K562 (cell line): ENCODE results near the gene RPL35. TPM values are rescaled to one million over a fixed set of nuclear protein-coding genes. Genes with fewer than 3 reads are reported as not detected.
A peak's percentile ranks its signal among the peaks of the same experiment; 100 is the strongest.

Experiments used
- ATAC-seq: fragments of 200-7000 bp; cut with Tn5 transposase; 3 replicates; pipeline ENCODE4 v1.9.1; 2020; ENCODE audit warnings: moderate library complexity
- BruUV-seq: library from RNA; stranded (reverse); fragments of 400-500 nt; replicated peaks from 2 replicates; lab custom pipeline; 2021; lab: Mats Ljungman, UMichigan
- CTCF ChIA-PET: fragments of 300-600 bp; formaldehyde crosslinking; extraction: SDS; loops from one replicate; lab custom pipeline; 2021; ENCODE audit warnings: low intra/inter-chr PET ratio; lab: Yijun Ruan, JAX
- POLR2A ChIA-PET: fragments of 300-600, 350-650 bp; sonication (Branson Sonifier 250); formaldehyde crosslinking; extraction: SDS; loops from one replicate; lab custom pipeline; 2021; ENCODE audit warnings: antibody characterized with exemption, inconsistent platforms; lab: Yijun Ruan, JAX
- DNase-seq, 4 experiments: peaks; one replicate each; pipeline versions ENCODE4 v3.0.0 to v3.0.0-alpha.2; 2011 to 2018; ENCODE audit warnings: low spot score in 3 of 4, mixed read lengths in 3 of 4; ENCODE audit errors: extremely low read depth in 1 of 4
- FAIRE-seq: peaks from 2 replicates; lab custom pipeline; 2011; peaks lifted over from hg19 to GRCh38; lab: Jason Lieb, UNC
- H2AFZ ChIP-seq: 2 replicates; pipeline ENCODE4 v1.6.0; 2011; ENCODE audit warnings: low read depth, low read length, control low read depth, inconsistent platforms
- H3K27ac ChIP-seq: fragments of 200-600 bp; 3 replicates; pipeline ENCODE4 v1.8.0; 2011; ENCODE audit warnings: low read depth, mild to moderate bottlenecking, control low read depth, inconsistent platforms, low read length, moderate library complexity, mixed read lengths; ENCODE audit errors: extremely low read depth
- H3K27me3 ChIP-seq, 2 experiments: fragments of 300-600 bp in 1 of 2; 2 replicates in 1 of 2; 3 replicates in 1 of 2; pipeline versions ENCODE4 v1.6.0 to v1.8.0; 2011; ENCODE audit warnings: inconsistent platforms in 2 of 2, low read length in 2 of 2, mild to moderate bottlenecking in 1 of 2, mixed read lengths in 1 of 2, moderate library complexity in 1 of 2; ENCODE audit not compliant: control insufficient read depth in 2 of 2, insufficient read depth in 2 of 2
- H3K36me3 ChIP-seq: fragments of 300-600 bp; 3 replicates; pipeline ENCODE4 v1.8.0; 2011; ENCODE audit warnings: mild to moderate bottlenecking, low read length, inconsistent platforms; ENCODE audit not compliant: control insufficient read depth, insufficient read depth
- H3K4me1 ChIP-seq, 2 experiments: fragments of 200-600 bp in 1 of 2; replicated peaks in 1 of 2; 2 replicates in 1 of 2; 3 replicates in 1 of 2; pipeline versions ENCODE4 v1.5.1 to v1.8.0; 2011; ENCODE audit warnings: inconsistent platforms in 2 of 2, low read length in 2 of 2, mild to moderate bottlenecking in 1 of 2, mixed read lengths in 1 of 2, moderate library complexity in 1 of 2; ENCODE audit not compliant: control insufficient read depth in 2 of 2, insufficient read depth in 2 of 2
- H3K4me2 ChIP-seq: 2 replicates; pipeline ENCODE4 v1.6.1; 2011; ENCODE audit warnings: low read length, control low read depth, inconsistent platforms, mixed read lengths; ENCODE audit not compliant: insufficient read depth
- H3K4me3 ChIP-seq: fragments of 200-600 bp; sonication (generic), shearing (Covaris generic); 2 replicates; pipeline ENCODE4 v1.5.1; 2016; ENCODE audit warnings: control low read depth, inconsistent platforms
- H3K79me2 ChIP-seq: fragments of 200-600 bp; 3 replicates; pipeline ENCODE4 v1.8.0; 2011; ENCODE audit warnings: low read length, inconsistent platforms; ENCODE audit not compliant: control insufficient read depth, insufficient read depth
- H3K9ac ChIP-seq, 2 experiments: 2 replicates each; pipeline versions ENCODE4 v1.6.0 to v1.6.1; 2011; ENCODE audit warnings: low read depth in 2 of 2, low read length in 2 of 2, control low read depth in 1 of 2, inconsistent platforms in 1 of 2, mild to moderate bottlenecking in 1 of 2, mixed read lengths in 1 of 2; ENCODE audit not compliant: insufficient read depth in 1 of 2
- H3K9me1 ChIP-seq: one replicate; pipeline ENCODE4 v1.6.0; 2011; ENCODE audit warnings: inconsistent platforms, mild to moderate bottlenecking, low read length, moderate library complexity; ENCODE audit not compliant: control insufficient read depth, insufficient read depth
- H3K9me3 ChIP-seq: replicated peaks from 2 replicates; pipeline ENCODE4 v1.5.1; 2011; ENCODE audit warnings: low read depth, low read length, inconsistent platforms; ENCODE audit not compliant: control insufficient read depth, insufficient read depth
- H4K20me1 ChIP-seq: replicated peaks from 2 replicates; pipeline ENCODE4 v1.6.1; 2011; ENCODE audit warnings: low read length, inconsistent platforms, mixed read lengths; ENCODE audit not compliant: control insufficient read depth, insufficient read depth
- ATF7 ChIP-seq: fragments of 450-650 bp; IDR thresholded peaks from 2 replicates; pipeline ENCODE4 v1.7.1; 2014; ENCODE audit warnings: mild to moderate bottlenecking, moderate library complexity
- ETV6 ChIP-seq, 3 experiments: fragments of 150-350 bp in 1 of 3; sonication (generic) in 1 of 3; formaldehyde crosslinking in 1 of 3; IDR thresholded peaks; 2 replicates each; pipeline versions ENCODE4 v1.6.1 to v1.8.0; 2014 to 2022; ENCODE audit warnings: borderline replicate concordance in 2 of 3, low read depth in 2 of 3, antibody characterized with exemption in 1 of 3, low read length in 1 of 3, mild to moderate bottlenecking in 1 of 3, missing genetic modification reagents in 1 of 3
- FIP1L1 ChIP-seq: fragments of 200-400 bp; formaldehyde crosslinking; IDR thresholded peaks from 2 replicates; pipeline ENCODE4 v1.6.1; 2018; ENCODE audit warnings: mild to moderate bottlenecking, low read depth, low read length; ENCODE audit not compliant: poor library complexity, severe bottlenecking
- FOXP4 ChIP-seq: sonication (generic); formaldehyde crosslinking; IDR thresholded peaks from 2 replicates; pipeline ENCODE4 v1.8.0; 2022; ENCODE audit warnings: mild to moderate bottlenecking, missing genetic modification reagents, borderline replicate concordance
- HMGXB4 ChIP-seq: sonication (generic); formaldehyde crosslinking; IDR thresholded peaks from 2 replicates; pipeline ENCODE4 v1.8.1; 2023; ENCODE audit warnings: mild to moderate bottlenecking, missing genetic modification reagents
- L3MBTL2 ChIP-seq: fragments of 450-650 bp; IDR thresholded peaks from 2 replicates; pipeline ENCODE4 v1.6.1; 2016; ENCODE audit warnings: mild to moderate bottlenecking, moderate library complexity
- NCOA2 ChIP-seq, 2 experiments: fragments of 450-650 bp; IDR thresholded peaks; 2 replicates each; pipeline ENCODE4 v1.6.1; 2018; ENCODE audit warnings: mild to moderate bottlenecking in 2 of 2, moderate library complexity in 1 of 2; ENCODE audit not compliant: partially characterized antibody in 2 of 2
- PHF20 ChIP-seq: fragments of 450-650 bp; IDR thresholded peaks from 2 replicates; pipeline ENCODE4 v1.6.1; 2018; ENCODE audit not compliant: partially characterized antibody
- PRMT5 ChIP-seq: sonication (generic); formaldehyde crosslinking; IDR thresholded peaks from 2 replicates; pipeline ENCODE4 v1.5.0; 2020; ENCODE audit warnings: missing genetic modification reagents
- RBM22 ChIP-seq: fragments of 200-400 bp; formaldehyde crosslinking; IDR thresholded peaks from 2 replicates; pipeline ENCODE4 v1.6.1; 2018; ENCODE audit warnings: low read length, low read depth; ENCODE audit not compliant: poor library complexity, severe bottlenecking
- SNRNP70 ChIP-seq: fragments of 200-400 bp; formaldehyde crosslinking; optimal IDR thresholded peaks from 2 replicates; pipeline ENCODE3; 2017; ENCODE audit warnings: low read depth, low read length
- ZBTB43 ChIP-seq: sonication (generic); formaldehyde crosslinking; IDR thresholded peaks from 2 replicates; pipeline ENCODE4 v1.8.0; 2023; ENCODE audit warnings: mild to moderate bottlenecking, missing genetic modification reagents
- ZNF507 ChIP-seq: conservative IDR thresholded peaks from 2 replicates; pipeline ENCODE4 v1.6.1; 2017; ENCODE audit warnings: missing genetic modification characterization, missing compliant biosample characterization
- WGBS: fragments of 100-300 bp; shearing (Covaris generic); methylation state at CpG from one replicate; pipeline ENCODE4 v1.1.6; 2016; ENCODE audit warnings: low coverage, mixed read lengths; ENCODE audit not compliant: insufficient coverage; ENCODE audit errors: missing lambda C conversion rate; 5-methylcytosine and 5-hydroxymethylcytosine counted together
- in situ Hi-C: fragments of 300-500 bp; cut with MboI; formaldehyde crosslinking; loops from 4 replicates; pipeline ENCODE4 v1.15.0; 2018; ENCODE audit warnings: inconsistent platforms, mixed read lengths
- intact Hi-C: fragments of 100-400 bp; cut with micrococcal nuclease; formaldehyde crosslinking; loops from 2 replicates; pipeline ENCODE4 v1.14.2; 2022
- polyA plus RNA-seq, 8 experiments: library from polyadenylated mRNA; depleted of rRNA in 4 of 8; stranded (reverse) in 5 of 8; unstranded in 3 of 8; fragments of >200 nt; fragmentation: Nextera tagmentation in 2 of 8; fragmentation: Illumina TruSeq in 1 of 8; extraction: Ambion mirVana in 2 of 8; extraction: Trizol in 1 of 8; gene quantifications; 2 replicates each; pipeline versions ENCODE4 v1.2.1 to v1.2.3, GENCODE V29; 2011 to 2014; ENCODE audit warnings: inconsistent platforms in 1 of 8, missing spikeins in 1 of 8
- total RNA-seq, 7 experiments: library from RNA; depleted of rRNA in 6 of 7; stranded (reverse); fragments of >200 nt in 6 of 7; fragmentation: Illumina TruSeq in 2 of 7; extraction: Trizol in 2 of 7; gene quantifications; 2 replicates each; pipeline versions ENCODE4 v1.2.1 to v1.2.3, GENCODE V29; 2011 to 2021; ENCODE audit warnings: low replicate concordance in 1 of 7

The RPL35 gene
- total and polyA plus RNA-seq, 9 of the 15 experiments (the other 6 are each of a cell fraction or from before 2014, with no cell fraction given), result 1,755 to 5,101 (median 3,405) TPM

GRCh38 chr9:124855944-124856765 lies 5.6 kb downstream of the RPL35 start (continued):
- no peak for TF ChIP-seq ETV6 (IDR thresholded peaks at IDR 0.05; ENCODE audit: borderline replicate concordance in 1 of 2, low read depth in 2 of 2, low read length in 1 of 2)
- 0 out of 2 replicates have a peak, but pooled peaks have one; percentile 20 for TF ChIP-seq ETV6 (CRISPR knock-in tag; IDR thresholded peaks at IDR 0.05; ENCODE audit: borderline replicate concordance)
- TF ChIP-seq SNRNP70, result peak; percentile 69

GRCh38 chr9:124855566-124855943 lies 6.2 kb downstream of the RPL35 start:
- BruUV-seq, result no TSS peak
- H3K9ac ChIP-seq, result peak overlapping the region in 1 of 2 experiments; percentile 61; a peak in 2 of 4 replicates
- ChIA-PET POLR2A (interaction anchor here (0.7 to 5.1 kb wide), 10 partner anchors 9 to 112 kb away, joined by 3 to 64 read pairs (median 4); partner anchors contain the start of genes NR6A1 and OLFML2A), CTCF (interaction anchor here (6.3 kb wide), 1 partner anchor 82 kb away, joined by 209 read pairs; the partner anchor contains the start of gene NR6A1)
- H3K27ac ChIP-seq, result no peak overlapping the region
- H3K9me3 ChIP-seq, result no peaks in the 10 kb centered on the region
- ATAC-seq, result no peak
- WGBS, result 78% methylated on average over 16 of the region's 18 CpGs
- peaks cover 15% of the 10 kb centered on the region for H3K9me1 ChIP-seq
- intact Hi-C loops (loop anchor here (5.0 kb wide), 1 partner anchor 37 kb away; no protein-coding TSS in a partner anchor), in situ Hi-C loops (no loop called here)
- H3K4me1 ChIP-seq, result peaks cover 12 to 70% of the 10 kb centered on the region in 2 experiments; a peak in 4 of 5 replicates
- DNase-seq, result no peak
- peaks cover 26% of the 10 kb centered on the region for H3K79me2 ChIP-seq
- no peak for FAIRE-seq
- H3K4me3 ChIP-seq, result no peak overlapping the region
- peaks cover 45% of the 10 kb centered on the region for H4K20me1 ChIP-seq
- peaks cover 45% of the 10 kb centered on the region for H3K36me3 ChIP-seq
- no peak overlapping the region for H2AFZ ChIP-seq
- H3K4me2 ChIP-seq, result no peak overlapping the region
- H3K27me3 ChIP-seq, result no peaks in the 10 kb centered on the region
- TF ChIP-seq RBM22 (peak; percentile 72), NCOA2 (IDR thresholded peaks at IDR 0.05; ENCODE audit: partially characterized antibody in 2 of 2) (no peak), FOXP4 (CRISPR knock-in tag) (peak; percentile 37; the same call in 1 of the 2 replicates), PHF20 (no peak), PRMT5 (CRISPR knock-in tag) (no peak), HMGXB4 (0 out of 2 replicates have a peak, but pooled peaks have one; percentile 14), ZNF507 (tag) (no peak), ZBTB43 (CRISPR knock-in tag) (0 out of 2 replicates have a peak, but pooled peaks have one; percentile 48), FIP1L1 (peak; percentile 70), L3MBTL2 (no peak), ATF7 (no peak)
